SK-N-SH (cell line): Measurements from ENCODE around the gene PDZK1IP1. TPM values are rescaled to one million over a fixed set of nuclear protein-coding genes. Genes with fewer than 3 reads are reported as not detected.

ENCODE experiments used
- CTCF ChIA-PET: fragments of 300-600, 350-600 bp; formaldehyde crosslinking; extraction: SDS; loops from one replicate; lab custom pipeline; 2021; lab: Yijun Ruan, JAX
- POLR2A ChIA-PET: fragments of 350-600 bp; sonication (Branson Sonifier 250); formaldehyde crosslinking; extraction: SDS; loops from one replicate; lab custom pipeline; 2020; ENCODE audit warnings: antibody characterized with exemption, inconsistent platforms; lab: Yijun Ruan, JAX
- DNase-seq: peaks from one replicate; pipeline ENCODE4 v3.0.0; 2012
- H2AFZ ChIP-seq: fragments of 200-600 bp; sonication (generic); 2 replicates; pipeline ENCODE4 v1.8.1; 2016; ENCODE audit warnings: antibody characterized with exemption, mild to moderate bottlenecking, low read depth
- H3F3A ChIP-seq: fragments of 200-600 bp; sonication (generic); replicated peaks from 2 replicates; pipeline ENCODE3; 2016; ENCODE audit warnings: antibody characterized with exemption, mild to moderate bottlenecking; ENCODE audit not compliant: insufficient read depth
- H3K27ac ChIP-seq, 2 experiments: fragments of 200-500 bp in 1 of 2; fragments of 200-600 bp in 1 of 2; sonication (Bioruptor generic) in 1 of 2; sonication (generic), shearing (Covaris generic) in 1 of 2; 2 replicates each; pipeline versions ENCODE4 v1.5.1 to v1.6.1; 2014 to 2016; ENCODE audit warnings: low read depth in 2 of 2, inconsistent platforms in 1 of 2, low read length in 1 of 2, mild to moderate bottlenecking in 1 of 2, mixed read lengths in 1 of 2
- H3K27me3 ChIP-seq: fragments of 200-600 bp; sonication (generic), shearing (Covaris generic); 2 replicates; pipeline ENCODE4 v1.6.1; 2016; ENCODE audit warnings: mixed run types; ENCODE audit not compliant: insufficient read depth
- H3K36me3 ChIP-seq, 2 experiments: fragments of 200-500 bp in 1 of 2; fragments of 200-600 bp in 1 of 2; sonication (Bioruptor generic) in 1 of 2; sonication (generic) in 1 of 2; replicated peaks in 1 of 2; 2 replicates each; pipeline versions ENCODE3 to v1.5.1; 2014 to 2016; ENCODE audit warnings: low read length in 1 of 2, mild to moderate bottlenecking in 1 of 2; ENCODE audit not compliant: insufficient read depth in 2 of 2, control insufficient read depth in 1 of 2
- H3K4me1 ChIP-seq, 2 experiments: fragments of 200-500 bp in 1 of 2; fragments of 200-600 bp in 1 of 2; sonication (Bioruptor generic) in 1 of 2; sonication (generic), shearing (Covaris generic) in 1 of 2; 2 replicates each; pipeline versions ENCODE4 v1.5.1 to v1.6.1; 2014 to 2016; ENCODE audit warnings: low read depth in 1 of 2, low read length in 1 of 2, mixed run types in 1 of 2; ENCODE audit not compliant: insufficient read depth in 2 of 2, control insufficient read depth in 1 of 2
- H3K4me2 ChIP-seq: fragments of 200-600 bp; sonication (generic), shearing (Covaris generic); 2 replicates; pipeline ENCODE4 v1.6.1; 2017; ENCODE audit warnings: mixed run types
- H3K4me3 ChIP-seq, 2 experiments: fragments of 200-500 bp in 1 of 2; fragments of 200-600 bp in 1 of 2; sonication (Bioruptor generic) in 1 of 2; sonication (generic), shearing (Covaris generic) in 1 of 2; 2 replicates each; pipeline versions ENCODE4 v1.5.1 to v1.8.1; 2014 to 2016; ENCODE audit warnings: low read depth in 2 of 2, inconsistent platforms in 1 of 2, low read length in 1 of 2, mild to moderate bottlenecking in 1 of 2, mixed read lengths in 1 of 2, moderate library complexity in 1 of 2
- H3K79me2 ChIP-seq: fragments of 200-600 bp; sonication (generic); 2 replicates; pipeline ENCODE4 v1.8.1; 2017; ENCODE audit warnings: mild to moderate bottlenecking; ENCODE audit not compliant: insufficient read depth
- H3K9ac ChIP-seq: fragments of 200-600 bp; sonication (generic); 2 replicates; pipeline ENCODE4 v1.6.1; 2017; ENCODE audit warnings: mixed run types
- H3K9me2 ChIP-seq: fragments of 200-600 bp; sonication (generic); 2 replicates; pipeline ENCODE4 v1.6.1; 2017; ENCODE audit warnings: mixed run types
- H3K9me3 ChIP-seq: fragments of 200-600 bp; sonication (generic); 2 replicates; pipeline ENCODE4 v1.6.1; 2017; ENCODE audit warnings: mixed run types, mild to moderate bottlenecking, moderate library complexity
- H4K20me1 ChIP-seq: fragments of 200-600 bp; sonication (generic); 2 replicates; pipeline ENCODE4 v1.6.1; 2017; ENCODE audit warnings: mild to moderate bottlenecking, mixed run types; ENCODE audit not compliant: insufficient read depth
- EP300 ChIP-seq, 2 experiments: IDR thresholded peaks; 2 replicates each; pipeline versions ENCODE4 v1.4.0 to v1.6.1; 2012; ENCODE audit warnings: borderline replicate concordance in 1 of 2, low read depth in 1 of 2, low read length in 1 of 2
- EZH2phosphoT487 ChIP-seq: fragments of 200-600 bp; sonication (generic); IDR thresholded peaks from 2 replicates; pipeline ENCODE4 v1.6.1; 2017; ENCODE audit warnings: low read depth, mixed run types, mild to moderate bottlenecking, antibody characterized with exemption, moderate library complexity, borderline replicate concordance
- MEF2A ChIP-seq: IDR thresholded peaks from 2 replicates; pipeline ENCODE4 v1.4.0; 2012; ENCODE audit warnings: low read depth, borderline replicate concordance
- NFIC ChIP-seq: IDR thresholded peaks from 2 replicates; pipeline ENCODE4 v1.4.0; 2012; ENCODE audit warnings: borderline replicate concordance
- RFX5 ChIP-seq: IDR thresholded peaks from 2 replicates; pipeline ENCODE4 v1.6.1; 2012; ENCODE audit warnings: mild to moderate bottlenecking, improper control_type of control experiment, low read length
- TAF1 ChIP-seq: IDR thresholded peaks from 2 replicates; pipeline ENCODE4 v1.6.1; 2012; ENCODE audit warnings: low read depth, mild to moderate bottlenecking, low read length, moderate library complexity, borderline replicate concordance
- WGBS: methylation state at CpG from one replicate; pipeline ENCODE4 v1.1.6; 2017; ENCODE audit warnings: low lambda C conversion rate; 5-methylcytosine and 5-hydroxymethylcytosine counted together
- polyA plus RNA-seq, 3 experiments: library from polyadenylated mRNA; depleted of rRNA; stranded (reverse); fragments of >200 nt; gene quantifications; 2 replicates each; pipeline ENCODE4 v1.2.3, GENCODE V29; 2012

Gene PDZK1IP1
- polyA plus RNA-seq, 1 of the 3 experiments (the other 2 are of a cell fraction) = not detected

- no peaks in the 10 kb centered on the region for H3K9me2 ChIP-seq
- CTCF ChIA-PET = interaction anchor here (0.6 to 8.1 kb wide), 6 partner anchors 8 to 814 kb away, joined by 3 to 143 read pairs (median 4); partner anchors contain the start of gene PDZK1IP1
- peak; percentile 33 for DNase-seq
- H3K9me3 ChIP-seq = no peaks in the 10 kb centered on the region
- H3K4me1 ChIP-seq = peaks cover 4 to 10% of the 10 kb centered on the region in 2 experiments; a peak in 1 of 4 replicates
- WGBS = 53% methylated on average over 5 of the region's 5 CpGs
- H3K4me2 ChIP-seq = no peak overlapping the region
- H3K9ac ChIP-seq = no peak overlapping the region
- POLR2A ChIA-PET = interaction anchor here (0.6 kb wide), 1 partner anchor 10 kb away, joined by 3 read pairs; no protein-coding TSS in a partner anchor
- H2AFZ ChIP-seq = no peak overlapping the region
- no peaks in the 10 kb centered on the region for H3K79me2 ChIP-seq
- no peaks in the 10 kb centered on the region for H3K36me3 ChIP-seq
- H4K20me1 ChIP-seq = no peaks in the 10 kb centered on the region
- no peak overlapping the region for H3K27ac ChIP-seq
- no peak overlapping the region for H3K4me3 ChIP-seq
- no peaks in the 10 kb centered on the region for H3K27me3 ChIP-seq
- H3F3A ChIP-seq = peaks cover 3% of the 10 kb centered on the region
- TF ChIP-seq EZH2phosphoT487 (no peak), MEF2A (no peak), TAF1 (no peak)
Measured at GRCh38 chr1:47184090-47184821, 5.6 kb downstream of the PDZK1IP1 start.

DNA sequence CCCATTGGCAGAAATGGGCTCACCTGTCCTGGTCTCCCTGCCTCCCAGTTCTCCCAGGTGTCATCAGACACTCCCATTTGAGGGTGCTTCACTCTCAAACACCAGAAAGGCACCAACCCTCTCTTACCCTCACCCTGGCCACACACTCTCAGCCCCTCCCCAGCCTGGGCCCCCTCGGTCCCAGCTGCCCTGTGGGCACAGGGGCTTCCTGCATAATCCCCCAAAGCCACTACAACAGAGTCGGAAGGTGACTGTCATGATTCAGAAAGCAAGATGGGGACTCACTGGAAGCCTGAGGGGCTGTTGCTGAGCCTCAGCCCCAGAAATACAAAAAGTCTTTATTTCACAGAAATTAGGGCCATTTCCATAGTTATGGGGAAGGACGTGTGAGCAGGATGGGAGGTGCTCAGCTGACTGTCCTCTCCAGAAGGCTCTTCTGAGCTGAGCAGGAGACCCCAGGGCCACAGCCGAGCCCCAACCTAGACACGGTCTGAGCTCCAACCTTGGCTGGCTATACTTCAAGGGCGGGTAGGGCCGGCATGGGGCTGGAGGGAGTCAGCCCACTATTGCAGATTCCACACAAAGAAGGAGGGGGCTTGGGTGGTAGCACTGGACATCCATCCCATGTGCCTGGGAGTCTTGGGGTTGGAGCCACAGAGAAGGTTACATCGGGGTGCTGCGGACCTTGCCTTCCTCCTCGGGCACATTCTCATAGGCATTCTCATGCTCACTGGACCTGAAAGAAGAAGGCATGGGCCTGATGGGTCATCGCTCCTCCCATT is 6.3 kb downstream of the PDZK1IP1 start:
- CTCF ChIA-PET = interaction anchor here (0.6 to 8.1 kb wide), 7 partner anchors 8 to 249 kb away, joined by 3 to 143 read pairs (median 6); partner anchors contain the start of gene PDZK1IP1
- Histone ChIP-seq H3K9me3 (no peaks in the 10 kb centered on the region), H3K4me3 (no peak overlapping the region), H3K27ac (no peak overlapping the region), H3F3A (peaks cover 4% of the 10 kb centered on the region), H3K36me3 (no peaks in the 10 kb centered on the region), H4K20me1 (no peaks in the 10 kb centered on the region), H3K27me3 (no peaks in the 10 kb centered on the region), H2AFZ (no peak overlapping the region), H3K4me2 (no peak overlapping the region), H3K9me2 (no peaks in the 10 kb centered on the region), H3K9ac (no peak overlapping the region), H3K79me2 (no peaks in the 10 kb centered on the region), H3K4me1 (peaks cover 4 to 14% of the 10 kb centered on the region in 2 experiments; a peak in 1 of 4 replicates)
- TF ChIP-seq NFIC = no peak
- TF ChIP-seq EP300 (IDR thresholded peaks at IDR 0.05; ENCODE audit: borderline replicate concordance in 1 of 2, low read depth in 1 of 2, low read length in 1 of 2) = no peak
- no peak for TF ChIP-seq EZH2phosphoT487
- no peak for TF ChIP-seq TAF1
- no peak for TF ChIP-seq RFX5
- 52% methylated on average over 6 of the region's 11 CpGs for WGBS
- peak; percentile 4 for DNase-seq
- POLR2A ChIA-PET = interaction anchor here (0.6 kb wide), 1 partner anchor 10 kb away, joined by 3 read pairs; no protein-coding TSS in a partner anchor
